HG03103 (cell line): Measurements from ENCODE around the gene SV2C.
"Not testable (repeated sequence)": the region's sequence is repeated elsewhere in the genome, so short reads cannot be mapped to it uniquely, and the experiment has no call there.

Source experiments
- ATAC-seq: cut with Tn5 transposase; IDR thresholded peaks from one replicate; pipeline ENCODE4 v1.9.1; 2021; ENCODE audit warnings: low read depth; ENCODE audit not compliant: unreplicated experiment

Gene SV2C

GRCh38 chr5:76369668-76370067 lies 286.5 kb downstream of the SV2C start:
- not testable (repeated sequence) for ATAC-seq

DNA sequence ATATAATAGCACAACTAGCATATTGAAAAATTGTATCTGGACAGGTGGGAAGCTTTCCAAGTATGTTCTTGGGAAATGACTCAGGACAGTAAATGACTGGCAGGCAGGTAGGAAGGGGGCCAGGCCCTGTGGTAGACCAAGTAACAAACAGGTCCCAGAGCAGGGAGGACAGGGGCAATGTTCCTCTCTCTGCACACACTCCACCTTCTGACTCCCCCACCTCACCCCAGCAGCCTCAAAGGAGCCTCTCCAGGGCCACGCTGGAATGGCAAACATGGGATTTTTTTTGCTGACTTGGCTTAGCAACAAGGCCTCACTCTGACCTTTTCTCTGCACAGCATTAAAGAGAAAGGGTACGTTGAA lies 288.8 kb downstream of the SV2C start:
- ATAC-seq: no peak

GRCh38 chr5:76372323-76373054 lies 289.3 kb downstream of the SV2C start:
- no peak for ATAC-seq

- no peak for ATAC-seq
Measured at GRCh38 chr5:76376148-76376865, 293.1 kb downstream of the SV2C start.

DNA sequence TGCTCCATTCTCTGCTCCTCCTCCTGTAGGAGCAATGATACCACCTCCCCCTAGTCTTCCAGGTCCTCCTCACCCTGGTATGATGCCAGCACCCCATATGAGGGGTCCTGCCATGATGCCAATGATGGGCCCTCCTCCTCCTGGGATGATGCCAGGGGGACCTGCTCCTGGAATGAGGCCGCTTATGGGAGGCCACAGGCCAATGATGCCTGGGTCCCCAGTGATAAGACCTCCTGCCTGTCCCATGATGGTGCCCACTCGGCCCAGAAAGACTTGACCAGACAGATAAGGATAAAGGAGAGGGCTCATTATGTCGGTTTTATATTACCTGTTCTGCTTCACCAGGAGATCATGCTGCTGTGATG lies 293.7 kb downstream of the SV2C start:
- no peak for ATAC-seq

- ATAC-seq: no peak
Measured at GRCh38 chr5:76378355-76378754, 295.2 kb downstream of the SV2C start.

- ATAC-seq: no peak
Measured at GRCh38 chr5:76379316-76379715, 296.1 kb downstream of the SV2C start.

GRCh38 chr5:76379855-76380254 lies 296.7 kb downstream of the SV2C start:
- no peak for ATAC-seq

DNA sequence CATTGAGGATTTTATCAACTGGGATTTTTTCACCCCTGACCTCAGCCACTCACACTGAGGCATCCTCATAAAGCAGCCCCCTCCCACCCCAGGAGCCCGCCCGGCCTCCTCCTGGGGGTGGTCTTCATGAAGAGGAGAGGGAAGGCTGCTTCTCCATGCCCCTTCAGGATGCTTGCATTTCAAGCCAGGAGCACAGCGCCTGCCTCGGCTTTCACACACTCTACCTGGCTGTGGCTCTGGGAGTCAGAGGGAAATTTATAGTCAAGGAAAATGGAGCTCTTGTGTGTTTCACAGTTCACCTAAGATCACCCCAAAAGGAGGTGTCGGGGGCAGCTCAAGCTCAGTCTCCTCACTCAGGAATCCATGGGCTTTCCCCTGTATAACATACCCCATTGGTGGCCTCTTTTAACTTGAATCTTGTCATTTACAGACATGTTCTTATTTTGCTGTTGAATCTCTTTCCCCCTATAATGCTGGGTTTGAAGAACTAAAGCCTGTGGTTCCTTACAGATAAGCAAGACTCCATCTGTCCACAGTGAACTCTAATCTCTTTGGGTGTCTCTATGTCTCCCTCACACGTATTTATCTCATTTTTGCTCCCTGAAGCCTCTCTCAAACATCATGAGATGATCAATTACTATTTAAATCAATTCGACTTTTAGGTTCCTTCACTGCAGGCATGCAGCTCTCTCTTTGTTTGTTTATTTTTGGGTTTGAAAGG lies 297.3 kb downstream of the SV2C start:
- no peak for ATAC-seq

GRCh38 chr5:76383126-76383832 lies 300.1 kb downstream of the SV2C start:
- no peak for ATAC-seq

DNA sequence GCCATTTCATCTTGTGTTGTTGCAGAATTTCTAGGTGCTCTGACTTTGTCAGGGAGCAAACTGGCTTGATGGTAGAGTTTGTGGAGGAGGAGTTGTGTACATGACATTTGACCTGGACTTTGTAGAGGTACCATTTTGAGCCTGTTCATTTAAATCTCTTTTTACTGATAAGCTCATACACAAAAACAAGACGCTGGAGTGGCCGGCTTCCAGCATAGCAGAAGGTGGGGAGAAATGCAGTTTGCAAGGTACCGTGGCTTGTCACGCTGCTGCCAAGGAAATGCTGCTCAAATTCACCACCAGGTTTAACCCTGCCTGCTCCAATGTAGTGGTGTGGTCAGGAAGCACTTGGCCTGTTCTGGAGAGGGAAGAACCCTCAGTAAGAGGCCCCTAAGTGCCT lies 301.0 kb downstream of the SV2C start:
- no peak for ATAC-seq

DNA sequence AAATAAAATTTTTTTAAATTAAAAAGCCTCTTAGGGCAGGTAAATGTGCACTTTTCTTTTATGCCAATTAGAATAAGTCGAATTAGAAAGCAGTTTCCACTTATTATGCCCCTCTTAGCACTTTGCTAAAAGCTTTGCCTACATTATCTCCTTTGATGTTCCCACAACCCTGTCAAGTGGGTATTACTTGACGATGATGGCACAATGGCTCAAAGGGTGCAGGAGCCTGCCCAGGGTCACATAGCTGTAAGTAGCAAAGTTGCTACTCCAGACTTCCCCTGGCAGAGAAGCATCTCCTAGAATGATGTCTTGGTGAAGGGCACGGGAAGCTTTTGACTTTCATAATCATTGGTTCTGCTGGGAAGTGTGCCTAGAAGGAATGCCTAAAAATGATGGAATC lies 301.5 kb downstream of the SV2C start:
- ATAC-seq: no peak

GRCh38 chr5:76385540-76385939 lies 302.4 kb downstream of the SV2C start:
- no peak for ATAC-seq

GRCh38 chr5:76386360-76386759 lies 303.2 kb downstream of the SV2C start:
- ATAC-seq: no peak

GRCh38 chr5:76388236-76388635 lies 305.1 kb downstream of the SV2C start:
- no peak for ATAC-seq

GRCh38 chr5:76388791-76389512 lies 305.8 kb downstream of the SV2C start:
- no peak for ATAC-seq

DNA sequence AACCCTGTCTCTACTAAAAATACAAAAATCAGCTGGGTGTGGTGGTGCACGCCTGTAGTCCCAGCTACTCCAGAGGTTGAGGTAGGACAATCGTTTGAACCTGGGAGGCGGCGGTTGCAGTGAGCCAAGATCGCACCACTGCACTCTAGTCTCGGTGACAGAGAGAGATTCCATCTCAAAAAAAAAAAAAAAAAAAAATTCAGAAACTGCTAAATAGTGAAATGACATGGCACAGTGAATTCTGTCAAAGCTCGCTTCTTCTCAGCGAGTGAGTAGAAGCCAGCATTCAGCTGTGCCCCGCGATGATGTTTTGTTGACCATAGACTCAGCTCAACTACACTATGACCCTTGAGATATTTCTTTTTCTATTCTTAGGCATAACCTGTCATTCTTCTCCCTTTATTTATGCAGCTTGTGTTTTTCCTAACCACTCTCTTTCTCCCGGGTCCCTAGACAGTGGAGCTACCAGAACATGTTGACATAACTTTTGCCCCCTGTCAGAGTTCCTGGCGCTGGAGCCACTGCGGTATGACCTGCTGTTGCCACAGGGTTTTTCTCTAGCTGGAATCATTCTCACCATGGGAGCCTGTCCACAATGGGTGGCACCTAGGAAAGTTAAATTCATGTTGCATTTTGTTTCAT lies 306.5 kb downstream of the SV2C start:
- ATAC-seq: no peak

DNA sequence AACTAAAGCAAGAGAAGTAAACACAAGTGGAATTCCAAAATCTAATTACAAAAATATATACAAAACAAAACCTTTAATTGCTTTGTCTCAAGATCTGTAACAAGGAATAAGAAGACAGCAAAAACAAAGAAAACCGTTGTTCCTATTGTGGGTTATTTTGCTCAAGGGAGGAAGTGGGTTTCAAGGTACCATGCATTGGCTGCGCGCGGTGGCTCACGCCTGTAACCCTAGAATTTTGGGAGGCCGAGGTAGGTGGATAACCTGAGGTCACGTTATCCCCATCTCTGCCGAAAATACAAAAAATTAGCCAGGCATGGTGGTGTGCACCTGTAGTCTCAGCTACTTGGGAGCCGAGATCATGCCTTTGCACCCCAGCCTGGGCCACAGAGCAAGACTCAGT lies 307.8 kb downstream of the SV2C start:
- ATAC-seq: no peak

- ATAC-seq: no peak
Measured at GRCh38 chr5:76393035-76393680, 310.0 kb downstream of the SV2C start.
